HCEC 1CT (cell line): ENCODE data around the gene FOXI3.
A peak's percentile ranks its signal among the peaks of the same experiment; 100 is the strongest.

Experiments
- DNase-seq: peaks from one replicate; pipeline ENCODE4 v3.0.0-alpha.2; 2017

Gene FOXI3

DNA sequence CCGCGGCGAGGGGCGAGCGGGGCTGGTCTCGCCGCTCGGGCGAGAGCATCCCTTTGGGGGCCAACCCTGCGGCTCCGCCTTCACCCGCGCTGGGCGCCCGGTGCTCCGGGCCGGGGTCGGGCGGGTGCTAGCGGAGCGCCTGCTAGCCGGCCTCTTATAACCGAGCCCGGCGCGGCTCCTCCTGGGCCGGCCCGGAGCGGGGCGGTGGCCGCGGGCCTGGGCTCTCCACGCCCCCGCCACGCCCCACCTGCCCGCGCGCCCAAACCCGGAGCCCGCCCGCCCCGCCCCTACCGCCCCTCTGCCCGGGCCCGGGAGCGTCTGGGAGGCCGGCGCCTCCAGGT, at the start of gene FOXI3:
Gene FOXI3 (minus strand): TSS at position 129 of the 341 bp plus-strand sequence. CDS start 158 bp downstream, outside the sequence.
- no peak for DNase-seq

DNA sequence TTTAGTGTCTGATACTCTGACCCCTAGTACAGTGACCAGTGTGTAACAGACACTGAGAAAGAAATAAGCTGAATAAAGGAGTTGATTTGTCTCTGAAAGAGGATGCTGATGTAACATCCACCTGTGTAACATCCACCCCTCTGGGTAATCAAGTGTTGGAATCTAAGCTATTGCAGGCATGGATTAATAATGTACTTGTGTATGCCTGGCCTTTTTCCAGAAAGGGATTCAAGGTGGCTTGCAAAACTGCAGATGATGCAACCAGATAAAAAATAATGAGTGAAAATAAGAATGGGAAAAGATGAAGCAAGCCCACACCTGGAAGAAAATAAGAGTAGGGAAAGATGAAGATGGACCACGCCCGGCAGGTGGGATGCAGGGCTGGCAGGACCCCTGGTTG, 48.2 kb upstream of the FOXI3 start:
- DNase-seq, result no peak

DNA sequence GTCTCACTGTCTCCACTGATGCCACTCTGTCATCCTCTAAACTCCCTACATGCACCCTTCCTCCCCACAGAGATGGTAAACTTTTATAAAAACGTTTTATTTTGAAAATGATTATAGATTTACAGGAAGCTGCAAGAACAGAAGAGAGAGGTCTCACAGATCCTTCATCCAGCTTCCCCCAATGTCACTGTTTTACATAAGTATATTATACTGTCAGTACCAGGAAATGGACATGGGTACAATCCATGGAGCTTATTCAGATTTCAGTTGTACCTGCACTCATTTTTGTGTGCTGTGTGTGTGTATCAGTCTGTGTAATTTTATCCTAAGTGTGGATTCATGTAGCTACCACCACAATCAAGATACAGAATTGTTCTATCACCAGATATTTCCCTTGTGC, 46.7 kb upstream of the FOXI3 start:
- no peak for DNase-seq

DNA sequence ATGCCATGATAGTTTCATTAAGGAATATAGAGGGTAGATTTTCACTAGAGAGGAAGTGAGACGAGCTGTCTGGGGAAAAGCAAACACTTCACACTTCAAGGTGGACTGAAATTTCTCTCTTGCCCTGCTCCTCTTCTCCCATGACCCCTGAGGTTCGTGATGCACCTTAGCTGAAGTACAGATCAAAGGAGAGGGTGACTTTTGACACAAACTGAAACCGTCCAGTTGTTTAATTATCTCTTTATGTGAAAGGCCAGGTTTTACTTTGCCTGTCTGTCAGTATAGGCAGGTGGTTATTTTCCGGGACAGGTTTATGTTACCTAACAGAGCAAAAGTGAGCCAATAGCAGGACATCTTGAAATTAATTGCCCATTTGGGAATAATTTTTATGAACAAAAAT, 41.0 kb upstream of the FOXI3 start:
- DNase-seq, result no peak

DNA sequence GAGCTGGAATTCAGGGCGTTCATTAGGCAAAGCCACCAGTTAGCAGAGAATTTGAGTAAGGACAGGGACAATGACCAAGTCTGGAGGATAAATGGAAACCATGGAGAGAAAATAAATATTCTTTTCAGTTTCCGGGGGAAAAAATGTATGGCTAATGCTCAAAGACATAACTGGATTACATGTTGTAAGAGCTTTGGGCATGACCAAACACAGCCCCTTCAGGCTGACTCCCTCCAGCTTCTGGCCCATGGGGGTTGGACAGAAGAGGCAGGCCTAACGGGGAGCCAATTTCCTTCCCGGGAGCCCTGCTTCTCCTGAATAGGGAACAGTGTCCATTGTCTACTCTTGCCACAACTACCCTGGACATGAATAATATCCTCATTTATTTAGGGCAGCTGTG, 39.5 kb upstream of the FOXI3 start:
- no peak for DNase-seq

DNA sequence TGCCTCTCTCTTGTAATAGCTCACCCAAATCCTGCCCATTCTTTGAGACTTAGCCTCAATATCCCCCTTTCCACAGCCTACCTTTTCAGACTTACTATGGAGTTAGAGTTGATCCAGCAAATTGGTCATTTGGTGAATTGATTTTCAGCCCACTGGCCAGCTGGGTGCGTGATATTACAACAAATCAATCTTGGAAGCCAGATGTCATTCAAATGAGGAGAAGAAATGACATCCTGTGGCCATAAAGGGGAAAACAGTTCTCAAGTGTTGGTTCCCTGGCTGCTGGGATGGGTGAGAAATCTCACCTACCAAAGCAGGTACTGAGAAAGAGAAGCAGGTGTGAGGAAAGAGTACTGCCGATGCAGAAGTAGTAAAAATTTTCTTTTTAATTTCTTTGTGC, 36.7 kb upstream of the FOXI3 start:
- no peak for DNase-seq

DNA sequence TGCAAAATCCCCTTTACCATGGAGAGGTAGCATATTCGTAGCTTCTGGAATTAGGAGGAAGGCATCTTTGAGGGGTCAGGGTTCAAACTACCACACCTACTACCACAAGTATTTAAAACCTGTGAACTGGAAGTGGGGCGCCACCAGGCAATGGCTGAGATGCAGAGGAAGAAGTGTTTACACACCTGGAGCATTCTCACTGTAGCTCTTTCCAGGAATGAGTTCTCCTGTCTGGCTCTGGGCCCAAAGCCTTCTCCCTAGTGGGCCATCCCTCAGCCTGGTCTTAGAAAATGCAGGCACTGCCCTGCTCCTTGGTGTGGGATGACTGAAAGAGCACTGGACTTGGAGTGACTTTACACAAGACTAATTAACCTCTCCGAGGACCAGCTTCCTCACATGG, 30.7 kb upstream of the FOXI3 start:
- DNase-seq, result no peak

DNA sequence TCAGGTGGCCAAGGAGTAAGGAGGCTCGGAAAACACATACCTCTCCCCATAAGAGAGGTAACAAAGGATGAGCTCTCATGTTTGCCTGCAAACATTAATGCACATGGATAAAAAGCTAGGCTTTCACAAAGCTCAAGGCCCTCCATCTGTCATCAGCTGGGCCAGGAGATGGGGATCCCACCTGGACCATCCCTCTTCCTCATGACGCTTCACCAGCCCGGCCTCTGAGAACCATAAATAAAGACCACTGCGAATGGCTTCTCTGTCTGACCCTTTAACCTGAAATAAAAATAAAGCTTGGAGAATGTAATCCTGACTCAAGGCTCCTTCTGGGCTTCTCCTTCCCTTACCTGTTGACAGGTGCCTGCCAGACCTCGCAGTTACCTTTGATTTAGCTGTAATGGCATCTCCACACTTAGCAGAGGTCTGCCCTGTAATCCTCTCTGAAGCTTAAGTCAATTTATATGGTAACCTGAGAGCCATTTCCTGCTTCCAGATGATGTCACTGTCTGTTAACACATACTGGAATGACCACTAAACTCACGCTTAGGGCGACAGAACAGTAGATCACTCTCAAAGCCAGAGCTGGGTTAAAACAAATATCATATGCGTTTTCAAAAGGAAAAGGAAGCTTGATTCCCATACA, 29.3 kb upstream of the FOXI3 start:
- DNase-seq, result peak; percentile 3

DNA sequence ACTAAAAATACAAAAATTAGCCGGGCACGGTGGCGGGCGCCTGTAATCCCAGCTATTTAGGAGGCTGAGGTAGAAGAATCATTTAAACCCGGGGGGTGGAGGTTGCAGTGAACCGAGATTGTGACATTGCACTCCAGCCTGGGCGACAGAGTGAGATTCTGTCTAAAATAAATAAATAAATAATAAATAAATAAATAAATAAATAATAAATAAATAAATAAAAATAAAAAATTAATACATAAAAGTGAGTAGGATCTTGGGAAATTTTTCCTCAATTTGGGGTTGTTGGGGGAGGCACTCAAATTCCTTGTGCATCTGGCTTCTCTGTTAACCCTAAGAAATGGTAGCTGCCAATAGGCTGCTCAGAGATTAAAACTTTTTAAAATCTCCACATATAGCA, 20.3 kb upstream of the FOXI3 start:
- DNase-seq, result no peak

DNA sequence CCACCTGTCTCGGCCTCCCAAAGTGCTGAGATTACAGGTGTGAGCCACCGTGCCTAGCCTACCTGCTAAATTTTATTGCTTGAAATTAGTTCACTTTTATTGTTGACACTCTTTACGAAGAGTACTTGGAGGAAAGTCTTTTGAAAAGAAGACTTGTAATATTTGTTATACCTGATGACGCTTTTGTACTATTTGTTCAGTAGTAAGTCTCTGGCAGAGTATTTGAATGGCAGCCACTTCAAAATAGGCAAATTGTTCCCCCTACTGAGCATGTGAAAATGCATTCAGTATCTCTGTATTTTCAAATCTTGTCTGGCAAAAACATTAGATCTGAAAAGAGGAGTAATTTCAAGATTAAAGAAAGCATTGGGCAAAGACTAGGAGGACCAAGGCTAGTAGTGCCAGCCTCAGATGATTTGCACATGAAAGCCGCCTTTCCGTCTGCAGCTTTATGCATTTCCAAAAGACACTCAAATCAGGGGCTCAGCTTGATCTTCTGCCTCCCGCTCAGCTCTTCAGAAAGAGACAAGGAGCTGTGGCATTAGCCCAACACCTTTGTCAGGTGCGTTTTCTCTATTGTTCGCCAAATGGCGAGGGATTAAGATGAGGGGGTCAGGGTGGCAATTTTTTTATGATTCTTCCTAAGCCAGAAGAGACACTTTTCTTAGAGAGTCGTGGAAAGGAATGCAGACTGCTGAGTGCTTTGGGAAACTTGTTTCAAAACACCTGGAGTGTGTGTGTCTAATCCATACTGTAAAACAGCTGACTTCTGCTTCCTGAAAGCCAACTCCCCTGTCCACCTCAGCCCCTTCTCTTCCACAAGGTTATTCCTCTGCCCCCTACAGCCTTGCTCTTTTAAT, 18.8 kb upstream of the FOXI3 start:
- no peak for DNase-seq

DNA sequence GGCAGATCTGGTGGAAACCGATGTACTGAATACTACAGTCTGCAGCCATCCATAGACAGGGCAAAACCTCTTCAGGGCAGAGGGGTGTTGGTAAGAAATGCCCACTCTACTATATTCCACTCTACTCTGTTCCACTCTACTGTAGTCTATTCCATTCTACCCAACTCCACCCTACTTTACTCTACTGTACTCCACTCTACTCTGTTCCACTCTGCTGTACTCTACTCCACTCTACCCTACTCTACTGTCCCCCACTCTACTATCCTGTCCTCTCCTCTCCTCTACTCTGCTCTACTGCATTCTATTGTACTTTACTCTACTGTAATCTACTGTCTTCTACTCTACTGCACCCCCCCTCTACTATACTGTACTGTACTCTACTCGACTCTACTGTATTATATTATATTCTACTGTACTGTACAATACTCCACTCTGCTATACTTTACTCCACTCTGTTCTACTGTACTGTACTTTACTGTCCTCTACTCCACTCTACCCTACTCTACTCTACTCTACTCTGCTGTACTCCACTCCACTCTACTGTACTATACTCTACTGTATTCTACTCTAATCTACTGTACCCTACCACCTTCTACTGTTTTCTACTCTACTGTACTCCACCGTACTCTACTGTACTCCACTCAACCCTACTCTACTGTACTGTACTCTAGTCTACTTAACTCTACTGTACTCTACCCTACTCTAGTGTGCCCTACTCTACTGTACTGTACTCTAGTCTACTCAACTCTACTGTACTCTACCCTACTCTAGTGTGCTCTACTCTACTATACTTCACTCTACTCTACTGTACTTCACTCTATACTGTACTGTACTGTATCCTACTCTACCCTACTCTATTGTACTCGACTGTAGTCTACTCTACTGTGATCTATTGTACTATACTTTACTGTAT, 17.0 kb upstream of the FOXI3 start:
- DNase-seq, result no peak

DNA sequence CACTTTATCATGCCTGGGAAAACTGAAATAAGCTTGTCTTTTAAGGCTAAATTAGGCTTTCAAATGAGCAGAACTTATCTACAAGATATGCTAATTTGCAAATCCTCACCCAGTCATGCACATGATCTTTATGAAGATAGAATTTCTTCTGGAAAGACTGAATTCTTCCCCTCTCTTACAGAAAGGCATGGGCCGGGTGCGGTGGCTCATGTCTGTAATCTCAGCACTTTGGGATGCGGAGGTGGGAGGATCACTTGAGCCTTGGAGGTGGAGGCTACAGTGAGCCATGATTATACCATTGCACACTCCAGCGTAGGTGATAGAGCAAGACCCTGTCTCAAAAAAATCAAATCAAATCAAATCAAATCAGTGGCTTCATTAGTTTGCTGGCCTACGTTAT, 11.7 kb upstream of the FOXI3 start:
- no peak for DNase-seq

DNA sequence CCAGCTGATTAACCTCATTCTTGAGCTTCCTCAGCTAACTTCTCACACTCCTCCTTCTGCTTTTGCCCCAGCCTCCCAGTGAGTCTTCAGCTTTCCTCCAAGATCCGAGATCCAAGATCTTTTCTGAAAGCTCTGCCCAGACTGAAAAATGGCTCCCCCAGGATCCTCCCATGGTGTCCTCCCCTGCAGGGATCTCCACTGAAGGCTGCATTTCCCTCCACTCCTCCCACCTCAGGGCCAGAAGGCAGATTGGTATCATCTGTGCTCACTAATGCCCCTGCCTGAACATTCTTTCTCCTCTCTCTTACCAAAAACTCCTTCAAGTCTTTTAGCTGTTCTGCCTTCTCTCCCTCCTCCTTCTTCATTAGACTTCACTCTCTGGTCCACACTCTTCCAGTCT, 6.1 kb upstream of the FOXI3 start:
- no peak for DNase-seq

DNA sequence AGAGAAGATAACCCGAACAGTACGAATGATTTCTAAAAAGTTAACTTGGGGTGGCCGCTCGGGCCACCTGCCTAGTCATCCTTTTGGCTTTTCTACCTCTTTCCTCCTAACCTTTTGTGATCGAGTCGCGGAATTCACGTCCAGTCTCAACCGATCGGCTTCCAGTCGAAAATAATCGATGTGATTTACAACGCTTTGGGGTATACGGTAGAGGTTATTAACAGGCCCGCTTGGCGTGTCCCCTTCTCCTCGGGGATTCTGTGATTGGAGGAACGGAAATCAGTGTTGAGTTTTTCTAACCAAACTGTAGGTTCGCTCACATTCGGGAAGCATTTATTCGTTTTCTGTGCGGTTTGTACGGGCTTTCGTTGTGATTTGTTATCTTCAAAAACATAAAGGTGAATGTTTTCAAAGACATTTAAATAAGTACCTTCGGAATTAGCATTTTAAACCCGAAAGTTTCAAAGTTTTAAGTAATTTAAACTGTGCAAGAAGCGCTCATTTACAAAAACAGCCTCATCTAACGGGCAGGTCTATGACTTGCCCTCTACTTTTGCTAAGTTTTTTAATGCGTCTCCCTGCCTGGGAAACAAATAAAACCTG, 588 bp upstream of the FOXI3 start:
- DNase-seq, result no peak

DNA sequence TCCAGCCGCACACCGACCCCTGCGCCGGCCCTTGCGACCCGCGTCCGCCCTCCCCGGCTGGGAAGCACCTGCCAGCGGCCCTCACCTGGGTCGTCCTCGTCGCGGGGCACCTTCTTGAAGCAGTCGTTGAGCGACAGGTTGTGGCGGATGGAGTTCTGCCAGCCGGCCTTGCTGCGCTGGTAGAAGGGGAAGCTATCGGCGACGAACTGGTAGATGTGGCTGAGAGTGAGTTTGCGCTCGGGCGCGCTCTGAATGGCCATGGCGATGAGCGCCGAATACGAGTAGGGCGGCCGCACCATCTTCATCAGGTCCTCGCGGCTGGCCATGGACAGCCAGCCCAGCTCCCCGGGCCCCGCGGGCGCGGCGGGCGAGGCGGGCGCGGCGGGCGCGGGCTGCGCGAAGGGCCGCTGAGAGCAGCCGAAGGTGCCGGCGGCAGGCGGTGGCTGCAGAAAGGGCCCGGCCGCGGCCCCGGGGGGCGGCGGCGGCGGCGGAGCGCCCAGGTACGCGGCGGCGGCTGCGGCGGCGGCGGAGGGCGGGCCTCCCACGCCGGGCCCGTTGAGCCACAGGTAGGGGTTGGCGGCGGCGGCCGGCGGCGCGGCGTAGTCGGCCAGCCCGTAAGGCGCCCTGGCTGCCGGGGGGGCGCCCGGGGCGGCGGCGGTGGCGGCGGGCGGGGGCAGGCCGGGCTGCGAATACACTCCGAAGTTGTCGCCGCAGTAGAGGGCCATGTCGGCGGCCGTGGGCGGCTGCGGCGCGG, 505 bp downstream of the FOXI3 start:
- no peak for DNase-seq

DNA sequence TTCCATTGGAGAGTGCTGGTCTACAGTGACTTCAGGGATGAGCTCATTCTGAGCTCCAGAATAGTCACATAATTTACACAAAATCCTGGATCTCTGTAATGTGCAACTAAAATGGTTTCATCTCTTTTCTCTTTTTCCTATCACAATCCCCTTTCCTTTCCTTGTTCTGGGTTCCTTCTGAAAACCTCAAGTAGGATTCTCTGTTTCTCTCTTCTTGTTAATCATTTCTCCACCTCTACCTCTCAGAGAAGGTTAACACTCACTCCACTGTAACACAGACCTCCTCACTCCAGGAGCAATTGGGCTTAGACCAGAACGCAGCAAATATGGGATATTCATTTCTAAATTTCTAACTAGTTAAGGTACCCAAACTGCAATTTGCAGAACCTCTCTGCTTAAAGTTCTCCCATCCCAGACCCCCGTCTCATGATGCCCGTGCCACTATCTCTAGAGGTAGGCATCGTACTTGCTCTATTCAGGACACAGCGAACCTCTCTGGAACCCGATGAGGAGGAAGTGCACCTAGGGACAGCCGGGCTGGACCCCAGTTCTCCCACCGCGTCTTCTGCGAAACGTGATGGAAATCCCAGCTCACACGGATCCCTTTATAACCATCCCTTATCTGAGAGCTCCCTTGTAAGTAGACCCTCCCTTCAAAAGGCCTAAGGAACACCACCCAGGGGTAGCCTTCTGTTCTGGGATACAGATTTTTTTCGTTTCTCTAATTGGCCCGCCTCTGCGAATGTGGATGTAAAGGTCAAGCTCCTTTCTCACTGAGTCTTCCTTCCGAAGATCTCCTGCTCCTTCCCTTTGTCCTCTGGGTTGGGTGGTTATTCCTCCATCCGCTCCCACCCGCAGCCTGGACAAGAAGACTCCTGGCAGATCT, 1.3 kb downstream of the FOXI3 start:
- DNase-seq, result no peak

DNA sequence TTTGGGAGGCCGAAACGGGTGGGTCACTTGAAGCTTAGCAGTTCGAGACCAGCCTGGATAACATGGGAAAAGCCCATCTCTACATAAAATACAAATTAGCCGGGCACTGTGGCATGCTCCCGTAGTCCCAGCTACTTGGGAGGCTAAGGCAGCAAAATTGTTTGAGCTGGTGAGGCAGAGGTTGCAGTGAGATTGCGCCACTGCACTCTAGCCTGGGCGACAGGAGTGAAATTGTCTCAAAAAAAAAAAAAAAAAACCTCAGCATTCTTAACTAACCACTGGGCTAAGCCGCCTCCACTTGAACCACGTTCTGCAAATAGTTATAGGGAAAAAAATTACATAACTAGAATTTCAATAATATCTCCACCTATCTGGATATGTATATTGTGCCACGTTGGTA, 2.3 kb downstream of the FOXI3 start:
- DNase-seq, result no peak

DNA sequence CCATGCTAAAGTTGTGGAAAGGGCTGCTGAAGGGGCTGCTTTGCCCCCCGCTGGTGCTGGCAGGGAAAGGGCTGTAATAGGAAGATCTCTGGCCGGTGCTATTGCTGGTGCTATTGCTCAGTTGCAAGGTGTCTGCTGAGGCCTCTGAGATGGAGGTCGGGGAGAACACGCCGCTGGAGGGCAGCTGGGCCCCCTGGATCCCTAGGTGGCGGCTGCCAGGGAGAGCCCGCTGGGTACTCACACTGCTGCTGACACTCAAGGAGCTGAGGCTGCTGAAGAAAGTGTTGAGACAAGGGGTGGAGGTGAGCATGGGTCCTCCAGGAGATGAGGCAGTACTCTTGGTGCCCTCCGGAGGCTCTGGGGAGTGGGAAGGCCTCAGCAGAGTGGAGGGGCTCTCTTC, 4.2 kb downstream of the FOXI3 start:
- no peak for DNase-seq

DNA sequence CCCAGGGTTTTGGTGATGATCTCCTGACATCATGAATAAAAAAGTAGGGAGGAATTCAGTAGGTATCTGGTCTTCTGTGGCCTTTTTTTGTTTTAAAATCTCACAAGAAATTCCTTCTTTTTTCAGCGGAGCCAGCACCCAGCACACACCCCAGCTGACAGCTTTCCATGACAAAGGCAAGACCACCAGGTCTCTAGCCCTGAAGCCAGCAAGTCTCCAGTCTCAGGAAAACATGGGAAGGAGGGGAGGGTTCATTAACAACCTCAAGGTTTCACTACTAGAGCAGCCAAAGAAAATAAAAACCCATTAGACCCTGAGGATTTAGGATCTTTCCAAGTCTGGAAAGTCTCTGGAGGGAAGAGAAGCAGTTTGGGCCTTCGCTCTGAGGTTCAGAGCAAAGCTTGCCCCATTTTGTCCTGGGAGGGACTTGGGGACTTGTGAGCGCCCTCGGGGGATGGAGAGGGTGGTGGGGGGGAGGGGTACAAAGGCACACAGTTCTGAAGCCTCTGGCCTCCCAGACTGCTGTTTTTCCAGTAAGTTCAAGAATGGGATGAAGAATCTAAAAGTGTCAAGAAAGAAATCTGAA, 9.0 kb downstream of the FOXI3 start:
- no peak for DNase-seq

DNA sequence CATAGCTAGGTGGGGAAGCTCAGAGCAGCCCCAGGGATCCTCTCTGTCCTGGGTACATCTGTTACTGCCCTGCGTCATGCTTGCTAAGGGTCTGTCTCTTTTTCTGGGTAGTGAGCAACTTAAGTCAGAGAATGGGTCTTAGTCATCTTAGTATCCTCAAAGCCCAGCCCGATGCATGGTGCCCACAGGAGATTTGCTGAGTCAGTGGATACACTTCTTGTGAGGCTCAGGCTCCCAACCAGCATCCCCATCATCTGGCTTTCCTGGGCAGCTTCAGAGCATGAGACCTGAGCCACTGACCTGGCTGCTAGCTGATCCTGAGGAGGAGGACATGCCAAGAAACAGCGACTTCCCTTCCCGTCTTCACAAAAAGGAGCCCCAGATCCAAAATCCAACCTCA, 10.0 kb downstream of the FOXI3 start:
- no peak for DNase-seq

DNA sequence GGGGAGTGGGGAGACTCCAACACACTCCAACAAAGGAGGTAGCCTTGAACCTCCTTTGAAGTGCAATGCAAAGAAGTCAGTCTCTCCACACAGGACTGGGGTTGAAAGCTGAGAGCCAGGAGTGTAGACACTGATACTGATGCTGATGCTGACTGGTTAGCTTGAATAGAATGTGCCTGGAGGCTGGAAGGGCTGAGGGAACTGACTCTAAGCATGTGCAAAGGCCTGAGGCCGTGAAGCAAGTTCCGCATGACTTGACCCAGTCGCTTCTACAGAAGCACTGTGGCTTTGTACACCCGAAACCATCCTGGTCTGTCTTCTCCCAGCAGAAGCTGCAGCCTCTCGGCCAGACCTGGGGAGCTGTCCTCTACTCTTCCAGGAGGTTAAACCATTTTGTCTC, 10.4 kb downstream of the FOXI3 start:
- DNase-seq, result no peak
